ENCODE results near the gene UNC13D.
A peak's percentile ranks its signal among the peaks of the same experiment; 100 is the strongest.
"Not testable (repeated sequence)": the region's sequence is repeated elsewhere in the genome, so short reads cannot be mapped to it uniquely, and the experiment has no call there.

UNC13D gene

DNA sequence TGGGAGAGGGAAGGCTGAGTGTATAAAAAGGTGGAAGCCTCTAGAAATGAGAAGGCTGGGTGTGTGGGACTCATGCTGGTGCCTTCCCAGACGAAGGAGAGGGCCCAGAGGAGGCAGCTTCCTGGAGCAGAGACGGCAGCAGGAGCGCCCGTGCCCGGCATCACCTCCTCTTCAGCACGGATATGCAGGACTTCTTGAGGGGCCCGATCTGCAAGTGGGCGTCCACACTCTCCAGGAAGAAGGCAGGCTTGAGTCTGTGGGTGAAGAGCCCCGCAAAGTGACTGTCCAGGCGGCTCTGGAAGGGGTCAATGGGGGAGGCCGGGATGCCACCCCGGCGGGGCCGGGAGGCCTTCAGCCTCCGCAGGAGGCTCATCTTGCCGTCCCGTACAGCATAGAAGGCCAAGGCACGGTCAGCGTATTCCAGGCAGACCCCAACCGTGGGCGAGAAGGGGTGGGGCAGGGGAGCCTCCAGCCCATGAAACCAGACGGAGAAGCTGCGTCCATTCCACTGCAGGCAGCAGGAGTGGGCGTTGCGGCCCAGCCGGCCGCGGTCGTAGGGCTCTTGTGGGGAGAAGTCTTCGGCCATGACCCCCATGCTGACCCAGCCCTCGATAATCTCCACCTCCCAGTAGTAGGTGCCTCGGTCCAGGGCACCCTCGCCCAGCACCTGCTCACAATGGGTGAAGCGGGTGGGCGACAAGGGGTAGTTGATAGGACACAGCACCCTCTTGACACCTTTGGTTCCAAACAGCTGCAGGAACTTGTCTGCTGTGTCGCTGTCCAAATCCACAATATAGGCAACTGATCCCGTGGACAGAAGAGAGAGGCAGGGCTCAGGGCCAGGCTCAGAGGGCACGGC is 30.3 kb upstream of the UNC13D start:
- DNase-seq = peak; percentile 1

DNA sequence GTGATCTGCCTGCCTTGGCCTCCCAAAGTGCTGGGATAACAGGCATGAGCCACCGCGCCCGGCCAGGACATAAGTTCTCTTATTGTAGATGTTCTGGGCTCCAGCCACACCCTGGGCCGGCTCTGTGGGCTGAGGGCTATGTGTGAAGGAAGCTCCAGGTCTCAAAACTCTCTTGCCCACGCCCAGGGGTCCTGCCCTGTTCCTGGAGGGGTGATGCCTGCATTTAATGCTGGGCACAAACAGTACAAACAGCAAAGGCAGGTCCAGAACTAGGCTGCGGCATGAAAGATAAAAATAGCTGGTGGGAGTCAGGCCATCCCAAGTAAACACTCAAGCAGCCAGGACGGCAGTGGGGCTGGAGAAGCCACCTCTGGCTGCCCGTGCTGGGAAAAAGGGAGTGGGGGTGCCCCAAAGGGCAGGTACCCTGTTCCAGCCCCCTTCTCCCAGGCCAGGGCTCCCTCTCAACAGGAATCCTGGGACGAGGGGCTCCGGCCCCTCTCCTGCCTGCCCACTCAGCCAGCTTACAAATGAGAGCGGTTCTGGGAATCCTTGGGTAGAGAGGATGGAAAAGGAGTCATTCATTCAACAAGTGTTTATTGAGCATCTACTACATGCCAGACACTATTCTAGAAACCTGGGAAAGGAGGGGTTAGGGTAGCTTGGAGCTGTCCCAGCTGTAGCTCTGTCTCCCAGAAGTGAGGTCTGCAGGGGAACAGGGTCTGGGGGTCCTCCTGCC is 29.6 kb upstream of the UNC13D start:
- no peak for DNase-seq

DNA sequence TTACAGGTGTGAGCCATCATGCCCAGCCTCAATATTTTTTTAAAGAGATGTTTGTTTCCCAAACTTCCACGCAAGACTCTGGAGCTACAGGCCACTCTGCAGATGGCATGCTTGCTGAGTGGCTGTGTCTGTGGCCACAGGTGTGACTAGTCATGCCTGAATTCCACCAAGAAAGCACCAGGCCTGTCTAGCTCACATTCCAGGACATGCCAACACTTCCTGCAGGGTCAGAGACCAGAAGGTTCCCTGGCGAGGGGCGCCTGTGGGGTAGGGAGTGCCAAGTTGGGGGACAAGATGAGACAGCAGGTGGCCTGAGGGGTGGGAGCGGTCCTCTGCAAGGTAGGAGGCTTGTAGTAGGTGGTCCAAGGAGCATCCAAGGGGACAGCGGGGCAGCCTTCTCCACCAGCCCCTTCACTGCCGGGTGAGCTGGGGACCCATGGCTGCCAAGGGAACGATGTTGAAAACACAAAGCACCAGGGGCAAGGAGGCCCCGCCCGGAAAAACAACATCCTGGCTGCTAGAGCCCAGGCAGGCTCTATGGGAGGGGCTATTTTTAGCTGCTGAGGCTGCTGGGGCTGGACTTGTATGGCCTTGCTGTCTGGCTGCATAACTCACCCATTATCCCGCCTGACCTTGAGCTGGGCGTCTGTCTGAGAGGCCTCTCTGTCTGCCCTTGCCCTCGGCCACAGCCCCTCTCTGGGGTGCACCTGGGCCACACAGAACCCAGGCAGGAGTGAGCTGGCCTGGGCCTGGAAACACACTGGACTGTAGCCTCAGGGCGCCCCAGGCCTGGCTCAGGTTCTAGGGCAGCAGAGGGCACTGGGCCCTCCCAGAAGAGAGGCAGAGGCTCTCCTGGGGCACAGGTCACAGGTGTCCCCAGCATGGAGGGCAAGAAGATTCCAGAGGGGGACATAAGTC is 28.5 kb upstream of the UNC13D start:
- peak; percentile 79 for DNase-seq

DNA sequence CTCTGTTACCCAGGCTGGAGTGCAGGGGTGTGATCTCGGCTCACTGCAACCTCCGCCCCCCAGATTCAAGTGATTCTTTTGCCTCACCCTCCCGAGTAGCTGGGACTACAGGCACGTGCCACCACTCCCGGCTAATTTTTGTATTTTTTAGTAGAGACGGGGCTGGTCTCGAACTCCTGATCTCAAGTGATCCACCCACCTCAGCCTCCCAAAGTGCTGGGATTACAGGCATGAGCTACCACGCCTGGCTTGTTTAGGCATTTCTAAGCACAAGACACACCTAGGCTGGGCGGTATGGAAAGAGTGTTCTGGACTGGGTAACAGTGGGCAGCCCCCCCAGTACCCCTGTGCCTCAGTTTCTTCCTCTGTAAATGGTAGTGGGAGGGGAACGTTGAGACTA is 26.0 kb upstream of the UNC13D start:
- DNase-seq = not testable (repeated sequence)

DNA sequence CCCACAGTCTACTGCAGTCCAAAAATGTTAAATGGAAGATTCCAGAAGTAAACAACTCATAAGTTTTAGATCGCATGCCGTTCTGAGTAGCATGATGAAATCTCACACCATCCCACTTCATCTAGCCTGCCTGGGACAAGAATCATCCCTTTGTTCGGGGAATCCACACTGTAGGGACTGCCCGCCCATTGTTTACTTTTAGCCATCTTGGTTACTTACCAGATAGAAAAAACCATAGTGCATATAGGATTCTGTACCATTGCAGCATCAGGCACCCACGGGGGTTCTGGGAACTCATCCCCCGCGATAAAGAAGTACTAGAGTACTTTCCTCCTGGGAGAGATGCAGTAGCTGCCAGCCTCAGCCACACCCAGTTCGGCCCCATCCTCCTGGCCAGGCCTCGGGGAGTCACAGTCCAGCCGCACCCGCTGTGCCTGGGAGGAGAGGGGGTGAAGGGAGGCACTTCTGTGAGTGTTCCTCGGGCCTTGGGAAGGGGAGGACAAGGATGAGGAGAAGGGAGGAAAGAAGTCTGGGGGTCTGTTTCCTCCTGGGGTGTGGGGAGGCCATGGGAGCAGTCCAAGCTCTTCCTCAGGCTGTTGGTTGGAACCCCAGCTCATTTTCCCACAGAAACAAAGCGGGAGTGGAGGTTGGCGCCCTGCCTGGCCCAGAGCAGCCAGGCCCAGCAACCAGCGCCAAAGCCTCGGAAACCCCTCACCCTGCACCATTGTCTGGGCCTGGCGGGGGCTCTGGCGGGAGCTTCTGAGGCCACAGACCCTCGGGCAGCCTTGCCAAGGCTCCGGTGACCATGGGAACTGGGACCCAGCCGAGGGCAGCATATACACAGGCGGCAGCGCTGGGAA is 25.3 kb upstream of the UNC13D start:
- no peak for DNase-seq

DNA sequence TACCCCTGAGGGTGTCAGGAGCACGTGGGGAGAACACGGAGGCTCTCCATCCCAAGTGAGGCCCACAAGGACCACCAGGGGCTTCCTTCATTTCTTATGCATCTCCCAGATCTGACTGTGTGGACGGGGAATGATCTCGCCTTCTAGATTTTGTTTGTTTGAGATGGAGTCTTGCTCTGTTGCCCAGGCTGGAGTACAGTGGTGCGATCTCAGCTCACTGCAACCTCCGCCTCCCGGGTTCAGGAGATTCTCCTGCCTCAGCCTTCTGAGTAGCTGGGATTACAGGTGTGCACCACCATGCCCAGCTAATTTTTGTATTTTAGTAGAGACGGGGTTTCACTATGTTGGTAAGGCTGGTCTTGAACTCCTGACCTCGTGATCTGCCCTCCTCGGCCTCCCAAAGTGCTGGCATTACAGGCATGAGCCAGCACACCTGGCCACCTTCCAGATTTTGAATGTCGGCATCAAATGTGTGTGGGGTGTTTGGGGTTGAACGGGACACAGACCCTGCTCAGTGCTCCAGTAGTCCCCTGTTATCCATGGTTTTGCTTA is 24.6 kb upstream of the UNC13D start:
- not testable (repeated sequence) for DNase-seq

DNA sequence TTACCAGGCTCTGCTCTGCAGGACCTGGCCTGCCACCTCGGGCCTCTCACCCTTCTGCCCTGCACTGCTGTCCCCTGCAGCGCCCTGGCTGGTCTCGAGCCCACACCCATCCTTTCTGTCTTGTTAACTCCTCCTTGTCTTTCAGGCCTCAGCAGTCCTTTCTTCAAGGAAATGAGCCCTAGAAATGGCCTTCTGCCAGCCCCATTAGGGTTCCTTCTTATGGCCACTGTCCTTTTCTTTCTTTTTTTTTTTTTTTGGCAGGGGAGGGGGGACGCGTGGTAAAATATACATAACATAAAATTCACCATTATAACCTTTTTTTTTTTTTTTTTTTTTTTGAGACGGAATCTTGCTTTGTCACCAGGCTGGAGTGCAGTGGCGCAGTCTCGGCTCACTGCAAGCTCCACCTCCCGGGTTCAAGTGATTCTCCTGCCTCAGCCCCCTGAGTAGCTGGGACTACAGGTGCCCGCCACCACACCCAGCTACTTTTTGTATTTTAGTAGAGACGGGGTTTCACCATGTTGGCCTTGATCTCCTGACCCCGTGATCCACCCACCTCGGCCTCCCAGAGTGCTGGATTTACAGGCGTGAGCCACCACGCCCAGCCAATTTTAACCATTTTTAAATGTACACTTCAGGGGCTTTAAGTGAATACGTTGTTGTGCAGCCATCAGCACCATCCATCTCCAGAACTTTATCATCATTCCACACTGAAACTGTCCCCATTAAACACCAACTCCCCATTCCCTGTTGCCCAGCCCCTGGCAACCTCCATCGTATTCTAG is 21.4 kb upstream of the UNC13D start:
- not testable (repeated sequence) for DNase-seq

DNA sequence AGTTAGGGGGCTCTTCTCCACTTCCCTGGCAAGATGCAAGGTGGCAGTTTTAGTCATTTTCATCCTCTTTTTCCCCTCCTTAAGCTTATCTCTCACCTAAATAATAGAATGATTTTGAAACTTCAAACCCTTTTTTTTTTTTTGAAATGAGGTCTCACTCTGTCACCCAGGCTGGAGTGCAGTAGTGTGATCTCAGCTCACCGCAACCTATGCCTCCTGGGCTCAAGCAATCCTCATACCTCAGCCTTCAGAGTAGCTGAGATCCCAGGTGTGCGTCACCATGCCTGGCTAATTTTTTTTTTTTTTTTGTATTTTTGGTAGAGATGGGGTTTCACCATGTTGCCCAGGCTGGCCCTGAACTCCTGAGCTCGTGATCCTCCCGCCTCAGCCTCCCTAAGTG is 20.7 kb upstream of the UNC13D start:
- not testable (repeated sequence) for DNase-seq

DNA sequence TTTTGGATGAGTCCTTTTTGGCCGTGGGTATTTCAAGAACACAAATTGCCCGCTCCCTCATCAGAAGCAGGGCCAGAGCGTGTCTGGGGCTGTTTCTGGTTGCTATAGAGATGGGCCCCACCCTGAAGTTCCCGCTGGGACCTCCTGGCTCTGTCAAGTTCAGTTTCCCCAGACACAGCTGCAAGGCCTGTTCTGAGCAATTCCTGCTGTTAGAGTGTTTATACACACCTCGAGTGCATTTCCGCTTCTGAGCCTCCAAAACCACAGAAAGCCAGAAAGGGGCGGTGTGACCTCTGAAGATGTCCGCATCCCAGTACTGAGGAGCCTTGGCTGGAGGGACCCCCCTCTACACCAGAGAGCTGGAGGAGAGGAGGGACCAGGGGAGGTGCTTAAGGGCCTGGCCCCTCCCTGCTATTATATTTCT is 20.3 kb upstream of the UNC13D start:
- DNase-seq = no peak

DNA sequence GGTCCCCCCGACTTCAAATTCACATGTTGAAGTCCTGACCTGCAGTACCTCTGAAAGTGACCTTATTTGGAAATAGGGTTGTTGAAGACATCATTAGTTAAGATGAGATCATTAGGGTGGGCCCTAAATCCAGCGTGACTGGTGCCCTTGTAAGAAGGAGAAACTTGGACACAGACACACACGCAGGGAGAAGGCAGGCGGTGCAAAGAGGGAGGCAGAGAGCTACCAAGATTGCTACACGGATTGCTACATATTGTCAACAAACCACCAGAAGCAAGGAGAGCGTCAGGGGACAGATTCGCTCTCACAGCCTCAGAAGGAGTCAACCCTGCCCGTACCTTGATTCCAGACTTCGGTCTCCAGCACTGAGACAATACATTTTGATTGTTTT is 17.7 kb upstream of the UNC13D start:
- DNase-seq = no peak

DNA sequence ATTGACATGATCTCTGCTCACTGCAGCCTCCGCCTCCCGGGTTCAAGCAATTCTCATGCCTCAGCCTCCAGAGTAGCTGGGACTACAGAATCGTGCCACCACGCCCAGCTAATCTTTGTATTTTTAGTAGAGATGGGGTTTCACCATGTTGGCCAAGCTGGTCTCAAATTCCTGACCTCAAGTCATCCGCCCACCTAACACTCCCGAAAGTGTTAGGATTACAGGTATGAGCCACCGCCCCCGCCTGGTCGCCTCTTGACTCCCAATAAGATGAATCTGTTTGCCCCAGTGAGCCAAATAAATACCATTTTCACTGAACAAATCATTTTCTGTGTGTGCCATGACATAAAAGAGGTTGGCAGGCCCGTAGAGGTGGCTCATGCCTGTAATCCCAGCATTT is 15.2 kb upstream of the UNC13D start:
- not testable (repeated sequence) for DNase-seq

DNA sequence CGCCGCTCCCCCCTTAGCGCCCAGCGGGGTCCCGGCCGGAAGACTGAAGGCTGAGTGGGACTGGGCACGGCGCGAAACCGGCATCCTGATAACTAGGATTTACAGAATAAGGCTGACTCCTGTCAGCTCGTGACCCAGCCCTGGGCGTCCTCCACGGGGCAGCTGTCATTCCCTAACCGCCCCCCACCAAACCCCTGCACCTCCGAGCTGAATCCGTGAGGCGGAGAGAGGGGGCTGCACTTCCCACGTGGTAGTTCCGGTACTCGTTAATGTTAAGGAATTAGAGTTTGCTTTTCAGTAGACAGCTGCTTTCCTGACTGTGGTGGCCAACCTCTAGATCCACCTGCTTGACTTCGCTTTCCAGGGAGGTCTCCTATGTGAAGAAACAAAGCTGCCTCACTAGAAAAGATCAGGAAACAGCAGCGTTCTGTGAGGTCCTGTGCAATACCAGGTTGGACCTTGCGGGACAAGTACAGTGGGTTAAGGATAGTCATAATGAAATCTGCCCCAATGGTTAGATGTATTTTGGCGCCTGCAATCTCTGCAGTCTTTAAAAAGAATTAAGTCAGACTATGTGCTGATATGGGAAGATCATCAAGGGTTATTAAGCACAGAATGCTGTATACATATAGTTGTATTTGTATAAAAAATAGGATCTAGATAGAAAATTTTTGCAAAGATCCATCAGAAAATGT is 12.0 kb upstream of the UNC13D start:
- no peak for DNase-seq

DNA sequence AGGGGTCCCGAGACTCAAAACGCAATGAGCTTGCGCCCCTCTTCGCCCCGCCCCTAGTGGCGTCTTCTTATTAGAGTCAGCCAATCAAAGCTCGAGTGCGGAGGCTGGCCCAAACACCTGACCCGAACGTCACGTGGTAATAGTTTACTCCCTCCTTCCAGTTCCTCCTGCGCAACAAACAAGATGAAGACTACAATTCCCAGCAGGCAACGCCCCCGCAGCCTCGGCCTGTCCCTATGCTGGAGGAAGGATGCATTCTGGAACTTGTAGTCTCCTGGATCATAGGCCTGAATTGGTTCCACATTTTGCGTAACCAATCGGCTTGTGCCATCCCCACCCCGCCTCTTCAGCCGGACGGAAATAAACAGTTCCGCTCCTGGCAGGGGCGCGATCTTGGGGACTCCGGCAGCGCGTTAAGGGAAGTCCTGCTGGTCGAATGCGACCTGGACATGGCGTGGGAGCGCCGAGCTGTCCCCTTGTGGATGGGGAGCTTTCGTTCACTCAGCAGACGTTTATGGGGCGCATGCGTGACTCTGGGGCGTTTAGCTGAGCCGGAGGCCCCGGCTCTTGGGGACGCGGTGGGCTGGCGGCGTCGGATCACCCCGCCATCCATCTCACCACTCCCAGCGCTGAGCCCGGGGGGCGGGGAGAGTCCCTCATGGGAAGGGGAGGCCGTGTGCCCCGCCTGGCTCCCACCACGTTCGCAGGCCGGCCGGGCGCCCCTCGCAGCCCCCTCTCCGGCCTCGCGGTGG is 11.3 kb upstream of the UNC13D start, which contains the start of gene WBP2:
WBP2 (minus strand) TSS at position 26 of the 752 bp plus-strand sequence. CDS start 38 bp downstream, outside the sequence.
- DNase-seq = peak; percentile 99

DNA sequence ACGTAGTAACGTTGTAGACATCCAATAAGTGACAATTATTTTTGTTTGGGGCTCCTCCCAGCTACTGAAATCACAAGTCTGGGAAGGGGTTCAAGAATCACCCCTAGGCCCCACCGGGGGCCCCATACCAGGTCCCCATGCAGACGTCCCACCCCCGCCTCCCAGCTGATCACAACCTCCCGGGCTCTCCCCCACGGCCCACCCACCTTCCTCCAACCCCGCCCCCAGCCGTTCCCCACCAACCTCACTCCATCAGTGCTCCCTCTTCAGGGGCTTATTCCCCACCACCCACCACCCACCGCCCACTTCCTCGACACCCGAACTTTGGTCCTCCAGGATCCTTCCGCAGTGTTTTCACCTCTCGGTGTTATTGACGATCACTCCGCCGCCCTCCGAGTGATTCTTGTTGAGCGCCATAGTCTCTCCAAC is 10.7 kb upstream of the UNC13D start:
- DNase-seq = no peak

DNA sequence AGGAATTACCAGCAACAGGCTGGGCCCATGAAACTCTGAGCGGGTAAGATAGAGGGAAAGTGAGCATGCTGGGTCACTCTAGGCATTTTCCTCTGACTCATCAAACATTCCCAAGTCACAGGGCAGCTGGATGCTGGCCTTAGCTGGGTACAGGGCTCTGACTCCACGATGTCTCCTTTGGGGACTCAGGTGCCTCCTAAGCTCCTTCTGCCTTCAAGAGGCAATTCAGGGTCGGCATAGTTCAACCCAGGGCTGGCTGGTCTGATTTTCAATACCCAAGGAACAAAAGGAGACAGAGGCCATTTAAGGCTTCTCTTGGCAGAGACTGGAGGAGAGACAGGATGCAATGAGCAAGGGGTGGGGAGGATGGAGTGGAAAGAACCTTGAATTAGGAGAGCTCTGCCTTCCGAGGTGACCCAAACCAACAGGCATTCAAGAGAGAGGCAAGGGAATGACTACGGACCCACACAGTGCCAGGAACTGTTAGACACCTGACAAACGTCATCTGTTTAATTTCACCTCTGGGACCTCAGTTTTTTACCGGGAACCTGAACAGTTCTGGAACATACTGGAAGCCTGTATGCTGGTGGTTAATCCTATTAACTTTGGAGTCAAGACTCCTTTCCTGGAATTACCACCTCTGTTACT is 10.0 kb upstream of the UNC13D start:
- DNase-seq = peak; percentile 82

DNA sequence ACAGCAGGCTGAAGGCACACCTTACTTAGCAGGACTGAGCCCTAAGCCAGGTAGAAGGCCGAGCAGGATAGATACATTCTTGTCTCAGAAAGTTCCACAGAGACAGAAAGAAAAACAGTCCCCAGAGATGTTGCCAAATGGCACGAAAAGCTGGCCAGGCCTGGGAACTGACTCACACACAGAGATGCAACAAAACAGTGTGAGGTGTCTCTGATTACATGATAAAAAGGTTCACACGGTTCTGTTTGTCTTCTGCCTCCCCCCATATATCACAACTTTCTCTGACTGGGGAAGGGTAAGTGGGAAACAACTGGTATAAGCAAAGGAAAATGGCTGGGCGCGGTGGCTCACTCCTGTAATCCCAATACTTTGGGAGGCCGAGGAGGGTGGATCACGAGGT is 9.2 kb upstream of the UNC13D start:
- peak; percentile 56 for DNase-seq

DNA sequence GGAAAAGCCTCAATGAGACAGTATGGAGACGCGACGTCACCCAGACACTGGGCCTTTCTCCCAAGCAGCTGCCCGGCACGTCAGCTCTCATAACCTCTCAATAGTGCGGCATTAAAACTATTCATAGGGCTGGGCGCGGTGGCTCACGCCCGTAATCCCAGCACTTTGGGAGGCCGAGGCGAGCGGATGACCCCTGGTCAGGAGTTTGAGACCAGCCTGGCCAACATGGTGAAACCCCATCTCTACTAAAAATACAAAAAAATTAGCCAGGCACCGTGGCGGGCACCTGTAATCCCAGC is 7.4 kb upstream of the UNC13D start:
- not testable (repeated sequence) for DNase-seq

DNA sequence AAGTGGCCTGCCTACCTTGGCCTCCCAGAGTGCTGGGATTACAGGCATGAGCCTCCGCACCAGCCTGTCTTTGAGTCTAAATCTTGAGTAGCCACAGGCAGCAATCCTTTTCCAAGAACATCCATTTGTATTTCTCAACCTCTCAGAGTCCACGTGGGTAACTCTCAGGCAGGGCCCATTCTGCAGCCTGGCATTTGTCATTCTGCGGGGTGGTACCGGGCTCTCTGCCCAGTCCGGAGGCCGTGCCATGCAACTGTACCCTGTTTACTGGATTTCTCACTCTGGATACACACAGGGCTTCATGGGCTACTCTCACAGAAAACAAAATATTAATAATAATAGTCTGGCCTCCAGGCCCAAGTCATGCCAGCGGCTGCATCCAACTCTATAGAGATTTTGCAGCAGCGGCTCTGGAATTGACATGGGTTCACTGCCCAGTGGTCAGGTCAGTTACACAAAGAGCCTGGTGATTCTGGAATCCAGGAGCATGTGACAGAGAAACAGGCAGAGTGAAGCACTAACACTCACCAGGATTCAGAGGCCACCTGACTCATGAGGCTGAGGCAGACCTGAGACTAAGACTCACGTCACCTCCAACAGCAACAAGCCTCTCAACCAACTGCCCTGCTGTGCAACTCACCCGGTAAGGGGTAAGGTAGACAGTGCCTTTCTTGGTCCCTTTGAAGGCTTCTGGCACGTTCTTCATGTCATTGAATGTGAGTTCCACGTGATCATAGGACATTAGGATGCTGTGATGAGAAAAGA is 6.9 kb upstream of the UNC13D start:
- no peak for DNase-seq

Measured in NCI-H226 (cell line).